Brain pericyte (primary cell): Measurements from ENCODE around the gene DCTN2.

Experiments
- DNase-seq: peaks from one replicate; pipeline ENCODE4 v3.0.0-alpha.2; 2012; ENCODE audit warnings: low read depth, low spot score

The DCTN2 gene

GRCh38 chr12:57488402-57489156 is 58.4 kb downstream of the DCTN2 start:
- no peak for DNase-seq

GRCh38 chr12:57487597-57488401 is 59.2 kb downstream of the DCTN2 start, which contains the start of gene MARS1:
MARS1 (plus strand) TSS chr12:57488068; CDS start chr12:57488091, 23 bp downstream.
- DNase-seq, result peak; percentile 81

GRCh38 chr12:57487055-57487596 is 59.9 kb downstream of the DCTN2 start:
- no peak for DNase-seq

GRCh38 chr12:57485695-57486094 is 61.3 kb downstream of the DCTN2 start:
- DNase-seq, result no peak

- DNase-seq, result no peak
These were observed 63.5 kb downstream of the DCTN2 start for GRCh38 chr12:57483466-57483865.

GRCh38 chr12:57481671-57482070 is 65.3 kb downstream of the DCTN2 start:
- no peak for DNase-seq
